Measurements from ENCODE around the gene IFIT1.

DNA sequence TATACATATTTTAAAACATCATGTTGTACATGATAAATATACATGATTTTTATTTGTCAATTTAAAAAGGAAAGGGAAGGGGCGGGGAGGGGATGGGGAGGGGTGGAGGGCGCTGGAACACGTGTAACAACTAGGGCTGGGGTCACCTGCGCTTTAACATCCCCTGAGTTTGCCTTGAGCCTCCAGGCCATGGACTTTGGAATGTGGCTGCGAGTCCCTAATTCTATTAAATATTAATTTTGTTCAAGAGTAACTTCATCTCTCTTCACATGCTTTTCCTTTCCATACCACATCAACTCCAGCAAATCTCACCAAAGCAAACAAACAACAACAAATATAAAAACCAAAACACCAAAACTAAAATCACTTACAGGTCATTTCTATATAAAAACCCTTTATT lies 32.6 kb downstream of the IFIT1 start:
- no peak for TF ChIP-seq POLR2A (IDR thresholded peaks at IDR 0.05; ENCODE audit: low read depth, low read length)
- no peak for TF ChIP-seq POLR2AphosphoS5 (IDR thresholded peaks at IDR 0.05; ENCODE audit: low read depth, low read length)
- no peak for TF ChIP-seq TAF1 (IDR thresholded peaks at IDR 0.05; ENCODE audit: borderline replicate concordance, low read depth, low read length)

All from GM12892 (cell line).